Measurements from ENCODE around the gene KRTAP5-6. TPM values are rescaled to one million over a fixed set of nuclear protein-coding genes. Genes with fewer than 3 reads are reported as not detected.

Gene KRTAP5-6
- total and polyA plus RNA-seq, 10 donors = not detected

DNA sequence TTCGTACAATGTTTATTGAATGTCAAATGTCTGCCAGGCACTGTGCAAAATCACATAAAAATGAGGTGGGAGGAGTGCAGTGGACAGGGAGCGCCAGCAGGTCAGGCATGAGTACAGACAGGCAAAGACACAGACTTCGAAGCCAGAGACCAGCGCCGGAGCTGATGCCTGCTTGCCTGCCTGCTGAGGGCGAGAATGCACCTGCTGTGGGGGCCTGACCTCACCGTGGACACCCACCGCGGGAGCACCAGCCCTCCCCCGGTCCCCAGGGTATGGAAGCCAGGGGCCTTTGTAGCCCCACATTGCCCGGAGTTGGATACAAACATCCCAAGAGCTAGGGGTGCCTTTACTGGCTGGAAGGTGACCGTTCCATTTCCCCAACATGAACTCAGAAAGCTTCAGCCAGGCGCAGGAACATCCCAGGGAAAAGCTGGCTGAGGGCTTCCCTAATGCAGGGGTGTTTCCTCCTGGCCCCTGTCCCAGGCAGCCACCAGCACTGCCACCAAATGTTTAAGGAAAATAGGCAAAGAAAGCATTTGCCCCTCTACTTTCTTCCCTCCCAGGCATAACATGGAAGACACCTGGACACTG, 35.5 kb downstream of the KRTAP5-6 start:
- H3K9me3 ChIP-seq = peaks cover 0 to 24% (median 16%) of the 10 kb centered on the region in 8 donors
- H3K4me3 ChIP-seq = no peak overlapping the region
- no peaks in the 10 kb centered on the region for H3K36me3 ChIP-seq
- peaks cover 0 to 67% (median 4%) of the 10 kb centered on the region in 7 donors for H3K27me3 ChIP-seq (replicated peaks in 1 of 7)
- peaks cover 0 to 39% (median 20%) of the 10 kb centered on the region in 6 donors for H3K4me1 ChIP-seq
- TF ChIP-seq POLR2A (IDR thresholded peaks at IDR 0.05) = no peak
- 67 to 78% (median 68%) methylated on average over 13 of the region's 13 CpGs for WGBS, 5 donors
- DNase-seq = peak; percentile 64
- intact Hi-C loops (cut with DNase I; ENCODE audit: low total_unique reads) = no loop called here
- H3K27ac ChIP-seq = no peak overlapping the region

DNA sequence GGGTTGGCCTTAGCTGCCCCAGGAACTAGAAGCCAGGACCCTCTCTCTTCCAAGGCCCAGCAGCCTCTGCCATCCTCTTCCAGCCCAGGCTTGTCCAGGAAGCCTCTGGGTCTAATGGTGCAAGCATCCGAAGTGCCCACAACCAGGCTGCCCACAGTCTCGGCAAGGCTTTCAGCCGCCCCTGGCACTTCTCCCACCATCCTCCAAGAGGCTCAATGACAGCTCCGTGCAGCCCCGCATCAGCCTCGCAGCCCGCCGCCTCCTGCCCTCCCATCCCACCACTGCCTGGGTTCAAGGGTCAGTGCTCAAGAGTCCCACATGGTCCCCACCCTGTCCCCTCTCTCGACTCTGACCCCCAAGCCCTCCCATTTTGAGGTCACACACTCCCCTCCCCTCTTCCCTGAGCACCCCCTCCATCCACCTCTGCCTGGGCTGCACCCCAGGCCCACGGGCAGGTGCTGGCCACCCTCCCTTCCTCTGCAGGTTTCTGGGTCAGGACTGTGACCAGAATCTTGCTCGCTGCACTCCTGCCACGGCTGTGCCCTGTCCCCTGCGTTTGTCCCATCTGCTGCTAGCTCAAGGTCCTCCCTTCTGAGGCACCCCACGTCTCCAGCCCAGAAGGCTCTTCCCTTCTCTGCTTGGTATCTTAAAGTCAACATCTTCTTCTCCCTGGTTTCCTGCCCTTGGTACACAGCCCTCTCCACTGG, 36.2 kb downstream of the KRTAP5-6 start:
- Histone ChIP-seq H3K4me1 (peaks cover 0 to 35% (median 20%) of the 10 kb centered on the region in 6 donors), H3K4me3 (no peak overlapping the region), H3K36me3 (no peaks in the 10 kb centered on the region), H3K27ac (no peak overlapping the region), H3K27me3 (replicated peaks in 1 of 7) (peaks cover 0 to 62% (median 4%) of the 10 kb centered on the region in 7 donors), H3K9me3 (peaks cover 0 to 29% (median 19%) of the 10 kb centered on the region in 8 donors)
- DNase-seq = no peak
- intact Hi-C loops (cut with DNase I; ENCODE audit: low total_unique reads) = no loop called here
- TF ChIP-seq, protein P1, sequence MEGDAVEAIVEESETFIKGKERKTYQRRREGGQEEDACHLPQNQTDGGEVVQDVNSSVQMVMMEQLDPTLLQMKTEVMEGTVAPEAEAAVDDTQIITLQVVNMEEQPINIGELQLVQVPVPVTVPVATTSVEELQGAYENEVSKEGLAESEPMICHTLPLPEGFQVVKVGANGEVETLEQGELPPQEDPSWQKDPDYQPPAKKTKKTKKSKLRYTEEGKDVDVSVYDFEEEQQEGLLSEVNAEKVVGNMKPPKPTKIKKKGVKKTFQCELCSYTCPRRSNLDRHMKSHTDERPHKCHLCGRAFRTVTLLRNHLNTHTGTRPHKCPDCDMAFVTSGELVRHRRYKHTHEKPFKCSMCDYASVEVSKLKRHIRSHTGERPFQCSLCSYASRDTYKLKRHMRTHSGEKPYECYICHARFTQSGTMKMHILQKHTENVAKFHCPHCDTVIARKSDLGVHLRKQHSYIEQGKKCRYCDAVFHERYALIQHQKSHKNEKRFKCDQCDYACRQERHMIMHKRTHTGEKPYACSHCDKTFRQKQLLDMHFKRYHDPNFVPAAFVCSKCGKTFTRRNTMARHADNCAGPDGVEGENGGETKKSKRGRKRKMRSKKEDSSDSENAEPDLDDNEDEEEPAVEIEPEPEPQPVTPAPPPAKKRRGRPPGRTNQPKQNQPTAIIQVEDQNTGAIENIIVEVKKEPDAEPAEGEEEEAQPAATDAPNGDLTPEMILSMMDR (IDR thresholded peaks at IDR 0.05 in 8 of 11, conservative IDR thresholded peaks at IDR 0.05 in 3 of 11) = no peak
- peak in 1 of 3 donors; percentile 26 for TF ChIP-seq POLR2AphosphoS5 (IDR thresholded peaks at IDR 0.05)
- no peak for TF ChIP-seq POLR2A (IDR thresholded peaks at IDR 0.05)
- 74 to 81% (median 79%) methylated on average over 14 of the region's 14 CpGs for WGBS, 5 donors

DNA sequence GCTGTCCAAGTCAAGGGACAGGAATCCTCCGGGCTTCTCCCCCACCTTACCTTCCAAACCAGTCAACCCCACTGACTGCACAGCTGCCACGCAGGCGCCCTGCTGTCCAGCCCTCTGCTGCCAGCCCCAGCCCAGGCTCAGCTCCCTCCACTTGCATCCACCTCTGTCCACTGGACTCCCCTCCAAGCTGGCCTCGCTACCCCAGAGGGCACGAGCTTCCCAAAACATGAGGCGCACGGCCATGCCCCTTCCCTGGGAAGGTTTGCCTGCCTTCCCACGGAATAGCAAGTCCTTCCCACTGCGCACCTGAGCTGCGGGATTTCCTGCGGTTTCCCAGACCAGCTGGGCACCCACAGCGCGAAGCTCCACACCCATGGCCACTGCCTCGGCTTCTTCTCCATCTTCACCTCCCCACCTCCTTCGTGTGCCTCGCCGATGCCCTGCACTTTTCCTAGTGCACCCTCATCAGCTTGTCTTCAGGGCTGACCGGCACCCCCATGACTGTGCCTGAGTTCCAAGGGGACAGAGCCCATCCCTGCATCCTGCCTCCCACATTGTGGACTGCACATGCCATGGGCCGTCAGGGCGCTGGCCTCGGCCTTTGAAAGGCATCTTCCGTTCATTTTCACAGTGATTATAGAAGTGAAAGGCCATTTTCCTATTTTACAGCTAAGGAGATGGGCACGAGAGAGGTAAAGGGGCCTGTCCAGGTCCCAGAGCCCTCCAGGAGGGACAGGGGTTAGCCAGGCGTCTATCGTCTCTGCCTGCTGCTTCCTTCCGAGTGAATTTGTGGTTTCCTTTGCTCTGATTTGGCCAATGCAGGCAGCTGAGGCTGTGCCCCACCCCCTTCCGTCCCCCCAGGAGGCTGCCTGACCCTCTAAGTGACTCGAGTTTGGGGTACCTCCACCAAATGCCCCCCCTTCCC, 37.0 kb downstream of the KRTAP5-6 start:
- peaks cover 0 to 28% (median 17%) of the 10 kb centered on the region in 6 donors for H3K4me1 ChIP-seq
- WGBS, 5 donors = 59 to 64% (median 62%) methylated on average over 28 of the region's 28 CpGs
- TF ChIP-seq POLR2AphosphoS5 (IDR thresholded peaks at IDR 0.05) (peak; percentile 44 to 59 (median 45)), POLR2A (IDR thresholded peaks at IDR 0.05) (no peak)
- peaks cover 0 to 54% (median 4%) of the 10 kb centered on the region in 7 donors for H3K27me3 ChIP-seq (replicated peaks in 1 of 7)
- intact Hi-C loops (cut with DNase I; ENCODE audit: low total_unique reads) = no loop called here
- H3K4me3 ChIP-seq = no peak overlapping the region
- peaks cover 0 to 29% (median 19%) of the 10 kb centered on the region in 8 donors for H3K9me3 ChIP-seq
- H3K36me3 ChIP-seq = no peaks in the 10 kb centered on the region
- peak; percentile 61 for DNase-seq
- H3K27ac ChIP-seq = no peak overlapping the region

DNA sequence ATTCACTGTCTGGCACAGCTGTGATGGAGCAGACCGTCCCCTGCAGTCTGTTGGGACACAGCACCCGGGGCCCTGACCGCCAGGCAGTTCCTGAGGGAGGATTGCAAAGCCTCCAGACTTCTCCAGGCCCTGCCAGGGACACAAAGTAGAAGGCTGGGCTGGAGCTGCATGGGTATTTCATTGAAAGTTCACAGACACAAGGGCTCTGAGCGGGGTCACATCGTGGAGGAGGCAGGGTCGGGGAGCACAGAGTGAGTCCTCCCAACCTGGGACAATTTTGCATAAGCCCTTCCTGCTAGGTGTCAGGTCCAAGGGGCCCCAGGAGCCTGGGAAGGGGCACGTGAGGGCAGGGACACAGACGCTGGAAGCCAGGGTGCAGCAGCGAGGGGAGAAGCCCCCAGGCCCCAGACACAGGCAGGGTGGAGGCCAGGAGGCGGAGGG, 37.7 kb downstream of the KRTAP5-6 start:
- Histone ChIP-seq H3K27me3 (replicated peaks in 1 of 7) (peaks cover 0 to 47% (median 4%) of the 10 kb centered on the region in 7 donors), H3K27ac (no peak overlapping the region), H3K9me3 (peaks cover 0 to 29% (median 19%) of the 10 kb centered on the region in 8 donors), H3K4me1 (peaks cover 0 to 21% (median 14%) of the 10 kb centered on the region in 6 donors), H3K4me3 (no peak overlapping the region), H3K36me3 (no peaks in the 10 kb centered on the region)
- intact Hi-C loops (cut with DNase I; ENCODE audit: low total_unique reads) = no loop called here
- WGBS, 5 donors = 47 to 67% (median 50%) methylated on average over 6 to 10 of the region's 10 CpGs
- TF ChIP-seq POLR2A (IDR thresholded peaks at IDR 0.05) = no peak
- TF ChIP-seq, protein P1 (IDR thresholded peaks at IDR 0.05 in 8 of 11, conservative IDR thresholded peaks at IDR 0.05 in 3 of 11) = no peak
- peak in 1 of 3 donors; percentile 64 for TF ChIP-seq POLR2AphosphoS5 (IDR thresholded peaks at IDR 0.05)
- peak; percentile 54 for DNase-seq

Measured in spleen (tissue), 11 donors.